HuH-7 (cell line): Measurements from ENCODE around the gene C17orf50.

Experiments
- DNase-seq: peaks from one replicate; pipeline ENCODE4 v3.0.0; 2011; ENCODE audit warnings: low spot score

C17orf50 gene

DNA sequence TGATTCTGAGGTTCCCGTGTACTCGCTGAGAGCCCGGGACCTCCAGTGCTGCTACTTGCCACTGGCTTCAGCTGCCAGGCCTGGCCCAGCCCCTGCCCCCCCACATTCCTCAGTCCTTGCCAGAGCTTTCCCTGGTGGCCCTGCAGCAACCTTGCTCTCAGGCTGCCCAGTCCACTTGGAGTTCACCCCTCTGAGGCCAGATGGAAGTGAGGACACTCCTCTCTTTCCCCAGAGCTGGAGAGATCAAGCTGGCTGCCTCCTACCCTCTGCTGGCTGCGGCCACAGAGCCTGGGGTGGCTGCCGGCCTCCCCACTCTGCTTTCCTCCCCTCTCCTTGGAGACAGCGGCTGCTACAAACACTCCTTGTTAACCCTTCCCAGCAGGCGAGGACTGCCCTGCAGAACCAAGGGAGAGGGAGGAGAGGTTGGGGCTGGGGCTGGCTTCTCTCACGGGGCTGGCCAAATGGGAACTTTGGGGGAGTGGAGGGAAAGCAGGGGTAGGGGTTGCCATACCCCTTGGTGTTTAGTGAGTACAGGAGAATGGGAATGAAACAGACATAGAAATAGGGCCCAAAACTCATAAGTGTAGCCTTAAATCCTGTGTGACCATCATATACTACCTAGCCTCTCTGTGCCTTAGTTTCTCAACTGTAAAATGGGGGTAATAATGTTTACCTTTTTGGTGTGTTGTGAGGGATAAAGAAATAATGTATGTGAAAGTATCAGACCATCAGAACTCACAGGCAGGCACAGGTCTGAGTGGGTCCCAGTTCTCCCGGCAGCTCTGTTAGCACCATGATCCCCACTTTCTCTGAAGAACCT lies 7.5 kb upstream of the C17orf50 start, which contains the start of gene GAS2L2:
Gene GAS2L2, minus strand, starts transcription at position 295 of the 820 bp plus-strand sequence. CDS start 389 bp downstream, outside the sequence.
- no peak for DNase-seq

DNA sequence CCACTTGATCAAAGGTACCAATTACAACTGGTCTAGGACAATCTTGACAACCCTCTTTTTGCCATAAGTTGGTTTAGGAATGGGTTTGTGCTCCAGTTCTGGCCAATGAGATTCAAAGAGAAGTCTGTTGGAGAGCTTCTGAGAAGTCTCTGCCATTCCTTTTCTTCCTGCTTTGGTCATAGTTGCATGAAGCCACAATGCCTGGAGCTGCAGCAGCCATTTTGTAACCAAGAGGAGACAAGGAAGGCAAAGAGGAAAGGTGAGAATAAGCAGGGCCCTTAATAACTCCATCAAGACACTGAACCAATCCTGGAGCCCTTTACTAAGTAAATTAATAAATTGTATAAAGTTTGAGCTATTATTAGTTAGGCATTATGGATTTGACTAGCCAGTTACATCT lies 3.4 kb upstream of the C17orf50 start:
- DNase-seq: no peak

DNA sequence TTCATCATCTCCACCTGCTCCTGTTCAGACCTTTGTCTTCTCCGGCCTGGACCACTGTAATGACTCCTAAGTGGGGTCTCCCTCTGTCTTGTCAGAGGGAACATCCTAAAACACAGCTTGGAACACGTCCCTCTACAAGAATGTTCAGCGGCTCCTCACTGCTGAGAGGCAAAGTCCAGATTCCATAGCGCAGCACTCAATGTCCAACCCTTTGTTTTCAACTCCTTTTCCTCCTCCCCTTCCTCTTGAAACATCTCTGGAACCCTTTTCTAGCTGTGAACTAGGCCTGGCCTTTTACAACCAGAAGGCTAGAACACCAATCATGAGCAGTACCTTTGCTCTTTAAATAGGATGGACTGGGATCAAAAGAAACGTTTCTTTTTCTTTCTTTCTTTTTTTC lies 914 bp downstream of the C17orf50 start:
- no peak for DNase-seq

DNA sequence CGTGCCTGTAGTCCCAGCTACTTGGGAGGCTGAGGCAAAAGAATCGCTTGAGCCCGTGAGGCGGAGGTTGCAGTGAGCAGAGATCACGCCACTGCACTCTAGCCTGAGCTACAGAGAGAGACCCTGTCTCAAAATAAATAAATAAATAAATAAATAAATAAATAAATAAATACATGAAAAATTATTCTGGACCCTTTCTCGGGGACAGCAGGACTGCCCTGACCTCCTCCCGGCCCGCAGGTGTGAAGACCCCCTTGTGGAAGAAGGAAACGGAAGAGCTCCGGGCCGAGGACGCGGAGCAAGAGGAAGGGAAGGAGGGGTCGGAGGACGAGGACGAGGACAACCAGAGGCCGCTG lies 3.1 kb downstream of the C17orf50 start:
- no peak for DNase-seq

DNA sequence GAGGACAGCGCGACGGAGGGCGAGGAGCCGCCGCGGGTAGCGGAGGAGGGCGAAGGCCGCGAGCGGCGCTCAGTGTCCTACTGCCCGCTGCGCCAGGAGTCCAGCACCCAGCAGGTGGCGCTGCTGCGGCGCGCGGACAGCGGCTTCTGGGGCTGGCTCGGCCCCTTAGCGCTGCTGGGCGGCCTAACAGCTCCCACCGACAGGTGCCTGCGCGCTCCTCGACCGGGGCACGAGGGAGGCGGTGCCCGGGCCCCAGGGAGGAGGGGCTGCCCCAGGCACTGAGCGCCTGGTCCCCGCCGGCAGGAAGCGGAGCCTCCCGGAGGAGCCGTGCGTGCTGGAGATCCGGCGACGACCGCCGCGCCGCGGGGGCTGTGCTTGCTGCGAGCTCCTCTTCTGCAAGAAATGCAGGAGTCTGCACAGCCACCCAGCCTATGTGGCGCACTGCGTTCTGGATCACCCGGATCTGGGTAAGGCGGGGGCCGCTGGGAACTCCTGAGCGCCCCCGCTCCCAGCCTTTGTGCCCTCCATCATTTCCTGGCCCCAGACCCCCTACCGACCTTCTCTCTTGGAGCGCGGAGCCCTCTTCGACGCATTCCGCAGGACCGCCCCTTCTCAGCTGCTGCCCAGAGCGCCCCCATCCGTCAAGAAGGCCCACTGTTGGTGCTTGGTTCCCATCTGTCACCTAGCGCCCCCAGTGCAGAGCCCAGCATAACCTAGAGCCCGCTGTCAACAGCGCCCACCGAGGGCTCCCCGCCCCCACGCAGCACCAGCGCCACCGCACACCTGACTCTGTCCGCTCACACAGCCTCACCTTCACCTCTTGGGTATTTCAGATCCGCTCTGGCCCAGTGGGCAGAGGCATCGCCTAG lies 3.7 kb downstream of the C17orf50 start:
- peak; percentile 99 for DNase-seq

DNA sequence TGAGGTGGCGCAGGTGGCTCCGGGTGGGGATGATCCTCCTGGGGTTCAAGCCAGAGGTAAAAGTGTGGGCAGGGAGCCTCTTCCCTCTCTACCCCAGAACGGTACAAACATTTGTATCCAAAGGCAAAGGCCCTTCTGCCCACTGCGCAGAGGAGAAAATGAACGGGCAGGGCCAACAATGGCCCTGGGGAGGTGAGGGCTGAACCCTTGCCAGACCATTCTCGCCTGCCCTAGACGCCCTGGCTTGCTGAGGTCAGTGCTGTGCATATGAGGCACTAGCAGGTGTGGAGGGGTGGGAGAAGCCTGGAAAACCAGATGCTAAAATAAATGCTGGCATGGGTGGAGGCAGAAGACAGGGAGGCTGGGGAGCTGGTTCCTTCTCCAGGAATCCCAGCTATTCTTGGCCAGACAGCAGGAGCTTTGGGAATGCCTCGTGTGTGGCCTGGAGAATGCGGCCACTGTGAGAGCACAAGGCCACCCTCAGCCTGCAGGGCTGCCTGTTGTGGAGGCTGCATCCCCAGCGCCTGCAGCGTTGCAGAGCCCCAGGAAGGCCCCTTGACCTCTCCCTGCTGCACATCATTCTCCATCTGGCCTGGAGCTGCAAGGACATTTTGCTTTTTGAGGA lies 4.5 kb downstream of the C17orf50 start:
- DNase-seq: no peak

DNA sequence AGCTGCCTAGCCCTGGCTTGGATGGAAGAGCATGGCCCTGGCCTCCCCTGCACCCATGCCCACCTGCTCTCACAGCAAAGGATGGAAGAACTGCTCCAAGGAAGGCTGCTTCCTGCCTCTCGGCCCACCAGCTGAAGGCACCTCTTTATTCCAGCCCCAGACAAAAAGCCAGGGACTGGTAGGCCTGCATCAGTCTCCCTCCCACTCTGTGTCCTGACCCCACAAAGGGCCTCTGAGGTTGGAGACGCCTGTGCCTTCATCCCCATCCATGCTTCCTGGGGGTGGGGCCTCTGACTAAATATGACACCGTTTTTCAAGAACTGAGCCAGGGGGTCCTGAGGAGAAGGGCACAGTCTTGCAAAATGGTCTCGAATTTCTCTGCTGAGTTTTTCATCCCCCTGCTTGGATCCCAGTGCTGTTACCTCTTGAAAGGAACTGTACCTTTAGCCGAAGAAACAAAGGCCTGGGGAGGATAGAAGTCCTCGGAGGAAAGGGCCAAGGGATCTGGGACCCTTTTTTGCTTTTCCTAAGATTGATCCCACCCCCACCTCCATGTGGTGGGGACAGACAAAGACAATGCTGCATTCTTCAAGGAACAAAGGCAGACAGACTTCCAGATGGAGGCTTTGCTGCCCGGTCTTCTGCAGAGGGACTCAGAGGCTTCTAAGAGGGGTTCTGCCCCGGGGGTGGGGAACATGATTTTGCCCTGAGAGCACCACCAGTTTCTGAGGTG lies 5.2 kb downstream of the C17orf50 start:
- DNase-seq: no peak

DNA sequence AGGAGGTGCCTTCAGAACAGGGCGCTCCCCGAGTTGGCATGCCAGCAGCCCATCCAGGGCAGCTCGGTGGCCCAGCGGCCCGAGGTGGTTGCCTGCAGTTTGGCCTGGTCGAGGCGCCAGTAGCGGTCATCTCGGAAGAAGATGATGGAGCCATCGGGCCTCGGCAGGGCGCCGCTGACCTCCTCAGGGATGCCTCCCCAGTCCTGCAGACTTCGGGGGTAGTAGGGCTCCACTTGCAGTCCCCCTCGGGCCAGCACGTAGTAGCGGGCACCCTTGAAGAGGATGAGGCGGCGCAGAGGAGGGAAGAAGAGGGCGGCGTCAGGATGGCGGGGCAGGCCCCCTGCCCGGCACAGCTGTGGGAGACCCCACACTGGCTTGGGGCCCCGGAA lies 5.8 kb downstream of the C17orf50 start:
- DNase-seq: no peak

DNA sequence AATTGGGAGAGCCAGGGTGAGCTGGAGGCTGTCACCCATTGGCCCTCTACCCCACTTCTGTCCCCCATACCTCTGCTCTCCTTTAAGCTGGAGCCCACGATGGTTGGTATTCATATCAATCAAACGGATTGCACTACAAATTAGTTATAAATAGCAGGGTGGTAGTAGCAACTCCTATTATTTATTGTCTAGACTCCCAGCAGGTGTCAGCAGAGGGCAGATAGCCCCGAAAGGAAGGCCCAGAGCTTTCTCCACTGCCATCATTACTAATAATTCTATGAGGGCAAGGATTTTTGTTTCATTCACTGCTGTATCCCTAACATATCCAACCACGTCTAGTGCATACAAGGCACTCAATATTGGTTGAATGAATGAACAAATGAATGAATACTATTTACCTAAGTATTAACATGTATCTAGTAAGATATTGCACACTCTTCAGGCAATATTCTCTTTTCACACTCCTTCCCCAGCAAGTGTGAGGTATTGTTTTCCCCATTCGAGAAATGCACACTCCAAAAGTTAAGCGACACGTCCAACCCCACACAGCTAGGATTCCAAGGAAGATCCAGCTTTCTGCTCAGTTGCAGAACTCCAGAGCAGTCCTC lies 6.3 kb downstream of the C17orf50 start:
- DNase-seq: peak; percentile 88

DNA sequence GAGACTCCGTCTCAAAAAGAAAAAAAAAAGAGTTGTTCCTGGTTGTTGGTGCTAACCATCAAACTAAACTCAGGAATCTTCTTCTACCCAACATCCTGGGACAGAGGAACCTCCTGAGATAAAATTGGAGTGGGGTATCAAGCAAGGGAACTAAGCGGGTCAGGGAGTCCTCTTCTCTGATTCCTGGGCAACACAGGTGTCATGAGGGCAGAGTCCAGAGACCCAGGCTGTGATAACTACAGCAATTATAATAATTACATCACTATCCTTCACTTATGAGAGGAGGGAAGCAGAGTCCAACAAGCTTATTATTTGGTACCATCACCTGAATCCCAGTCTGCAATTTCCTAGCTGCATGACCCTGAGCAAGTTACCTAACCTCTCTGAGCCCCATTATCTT lies 8.1 kb downstream of the C17orf50 start:
- no peak for DNase-seq

DNA sequence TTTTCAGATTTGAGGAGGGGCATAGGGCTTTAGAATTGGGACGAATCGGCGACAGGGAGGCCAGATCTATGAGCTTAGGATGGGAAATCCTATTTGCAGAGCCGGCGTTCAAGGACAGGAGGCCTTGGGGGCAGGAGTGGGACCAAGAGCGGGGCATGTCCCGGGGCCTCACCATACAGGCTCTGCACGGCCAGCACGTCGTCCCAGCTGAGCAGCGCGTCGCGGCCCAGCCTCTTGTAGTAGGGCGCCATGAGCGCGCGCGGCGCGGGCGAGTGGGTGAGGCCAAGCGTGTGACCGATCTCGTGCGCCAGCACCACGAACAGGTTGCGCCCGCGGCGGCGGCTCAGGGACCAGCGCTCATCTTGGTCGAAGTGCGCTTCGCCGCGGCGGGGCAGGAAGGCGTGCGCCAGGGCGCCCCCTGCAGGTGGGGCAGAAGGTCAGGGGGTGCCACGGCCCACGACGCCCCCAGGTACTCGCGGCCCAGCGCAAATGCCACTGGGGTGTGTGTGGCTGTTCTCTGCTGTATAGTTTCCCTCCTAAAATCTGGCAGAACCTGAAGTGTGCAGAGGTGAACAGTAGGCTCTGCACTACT lies 9.3 kb downstream of the C17orf50 start:
- DNase-seq: no peak

DNA sequence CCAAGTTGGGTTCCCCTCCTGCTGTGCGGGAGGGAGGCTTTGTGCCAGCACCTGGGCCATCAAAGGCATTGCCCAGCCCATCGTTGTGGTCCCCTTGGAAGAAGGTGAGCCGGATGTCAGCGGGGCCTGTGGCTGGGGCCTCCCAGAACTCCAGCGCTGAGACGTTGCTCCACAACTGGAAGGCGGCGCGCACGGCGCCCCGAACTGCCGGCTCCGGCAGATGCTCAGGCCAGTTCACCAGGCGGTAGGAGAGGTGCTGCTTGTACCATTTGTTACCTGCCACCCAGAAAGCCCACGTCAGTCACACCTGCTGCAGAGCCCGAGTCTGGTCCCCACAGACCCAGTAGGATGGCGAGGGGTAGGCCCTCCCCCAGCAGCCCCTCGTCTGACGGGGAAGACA lies 12.4 kb downstream of the C17orf50 start:
- DNase-seq: no peak

DNA sequence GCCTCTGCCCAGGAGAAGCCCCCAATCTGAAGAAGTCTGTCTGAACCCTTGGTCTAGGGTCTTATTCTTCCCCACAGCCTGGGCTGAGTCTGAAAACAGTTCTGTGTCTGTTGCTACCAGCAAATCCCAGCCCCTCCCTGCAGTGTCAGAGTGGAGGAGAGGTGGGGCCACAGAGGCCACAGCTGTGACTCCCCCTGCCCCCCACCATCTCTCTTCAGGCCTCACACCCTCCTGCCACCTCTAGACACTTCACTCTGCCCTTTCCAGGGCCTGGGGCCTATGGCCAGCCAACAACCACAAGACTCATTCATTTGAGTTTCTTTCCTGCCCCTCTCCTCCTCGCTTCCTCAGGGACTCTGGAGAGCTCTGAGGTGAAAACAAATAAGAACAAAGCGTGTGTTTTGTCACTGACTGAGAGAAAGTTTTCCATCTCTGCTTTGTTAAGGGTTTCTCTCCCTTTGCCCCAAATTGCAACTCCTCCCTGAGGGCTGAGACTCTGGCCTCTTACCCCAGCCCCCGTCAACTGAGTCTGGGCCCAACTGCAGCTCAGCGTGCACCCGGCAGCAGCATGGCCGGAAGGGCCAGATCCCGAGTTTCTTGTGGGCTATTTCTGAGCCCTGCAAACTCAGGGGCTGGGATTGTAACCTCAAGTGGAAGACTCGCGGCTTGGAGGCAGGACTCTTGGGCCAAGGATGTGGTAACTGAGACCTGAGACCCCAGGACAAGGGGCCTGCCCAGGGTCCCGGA lies 13.2 kb downstream of the C17orf50 start:
- DNase-seq: no peak

DNA sequence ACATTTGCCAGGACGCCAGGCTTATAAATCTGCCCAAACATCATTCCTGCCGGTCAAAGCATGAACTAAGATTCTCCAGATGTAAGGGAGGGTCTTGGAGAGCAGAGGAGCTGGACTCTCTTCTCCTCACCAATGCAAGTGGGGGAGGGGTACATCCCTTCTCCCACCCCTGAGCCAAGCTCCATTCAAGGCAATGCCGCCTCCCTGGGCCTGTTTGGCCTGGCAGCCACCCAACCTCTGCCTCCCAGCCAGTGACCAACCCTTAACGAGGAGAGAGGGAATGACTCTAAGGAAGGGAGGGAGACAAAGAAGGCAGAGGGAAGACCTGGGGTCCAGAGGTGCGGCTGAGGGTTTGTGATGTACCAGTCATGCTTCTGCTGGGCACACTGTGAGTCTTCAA lies 13.8 kb downstream of the C17orf50 start:
- DNase-seq: no peak

DNA sequence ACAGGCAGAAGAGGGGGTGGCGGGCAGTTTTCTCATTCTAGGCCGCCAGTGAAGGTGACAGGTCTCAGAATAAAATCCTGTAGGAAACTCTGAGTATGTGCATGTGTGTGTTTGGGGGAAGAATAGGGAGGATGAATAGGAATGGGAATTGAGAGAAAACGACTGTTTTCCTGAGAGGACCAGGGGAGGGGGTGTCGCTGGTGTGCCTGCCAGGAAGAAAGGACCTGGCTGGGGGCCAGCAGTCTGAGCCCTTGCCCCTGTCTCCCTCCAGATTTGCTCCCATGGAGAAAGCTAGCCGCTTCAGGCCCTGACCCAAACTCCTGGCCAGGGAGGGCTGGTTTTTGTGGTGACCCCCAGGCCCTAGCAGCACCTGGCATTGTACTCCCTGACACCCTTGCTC lies 14.4 kb downstream of the C17orf50 start:
- DNase-seq: no peak

DNA sequence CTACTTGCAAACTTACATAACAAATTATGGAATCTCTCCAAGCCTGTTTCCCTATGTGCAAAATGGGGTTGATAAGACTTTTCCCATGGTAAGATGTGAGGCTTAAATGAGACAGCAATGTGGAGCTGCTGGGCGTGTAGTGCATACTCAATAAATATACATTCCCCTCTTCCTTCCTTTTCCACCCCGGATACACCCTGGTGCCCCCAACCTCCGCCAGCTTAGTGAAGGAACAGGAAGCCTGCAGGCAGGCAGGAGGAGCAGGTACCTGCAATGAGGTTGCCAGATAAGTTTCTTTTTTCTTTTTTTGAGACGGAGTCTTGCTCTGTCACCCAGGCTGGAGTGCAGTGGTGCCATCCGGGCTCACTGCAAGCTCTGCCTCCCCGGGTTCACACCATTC lies 14.9 kb downstream of the C17orf50 start:
- no peak for DNase-seq

DNA sequence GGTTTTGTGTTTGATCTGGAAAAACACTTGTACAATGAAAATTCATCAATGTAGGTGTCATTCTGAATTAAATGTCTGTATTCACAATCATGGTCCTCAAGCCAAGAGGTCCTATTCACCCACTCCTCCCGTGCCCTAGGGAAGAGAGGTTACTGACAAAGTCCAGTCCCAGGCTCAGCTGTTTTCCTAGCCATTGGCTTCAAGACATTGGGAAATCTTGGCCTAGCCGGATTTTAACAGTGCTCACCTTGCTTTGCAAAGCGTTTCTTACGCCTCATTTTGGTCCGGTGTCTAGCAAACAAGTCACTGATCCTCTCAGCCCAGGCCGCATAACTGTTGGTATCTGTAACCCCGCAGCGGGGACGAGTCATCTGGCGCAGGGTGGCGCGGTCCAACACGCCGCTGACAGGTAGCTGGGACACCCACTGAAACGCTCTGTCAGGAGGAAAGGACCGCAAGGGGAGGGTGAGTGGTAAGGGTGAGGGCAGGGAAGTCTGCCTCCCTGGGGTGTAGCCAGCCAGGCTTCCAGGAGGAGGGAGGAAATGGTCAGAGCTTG lies 18.0 kb downstream of the C17orf50 start:
- no peak for DNase-seq

DNA sequence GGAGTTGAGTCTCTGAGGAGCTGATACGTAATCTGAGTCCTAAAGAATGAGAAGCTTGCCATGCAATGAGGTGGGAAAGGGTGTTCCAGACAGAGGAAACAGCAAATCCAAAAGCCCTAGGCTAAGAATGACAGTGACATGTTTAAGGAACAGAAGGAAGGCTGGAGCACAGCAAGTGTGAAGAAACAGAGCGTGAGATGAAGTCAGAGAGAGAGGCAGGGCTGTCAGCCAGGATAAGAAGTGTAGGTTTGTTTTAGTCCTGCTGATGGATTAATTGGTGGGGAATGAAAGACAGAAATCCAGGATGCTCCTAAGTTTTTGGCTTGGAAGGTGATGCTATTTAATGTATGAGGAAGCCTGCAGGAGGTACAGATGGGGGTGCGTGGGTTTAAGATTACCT lies 20.3 kb downstream of the C17orf50 start:
- DNase-seq: no peak

DNA sequence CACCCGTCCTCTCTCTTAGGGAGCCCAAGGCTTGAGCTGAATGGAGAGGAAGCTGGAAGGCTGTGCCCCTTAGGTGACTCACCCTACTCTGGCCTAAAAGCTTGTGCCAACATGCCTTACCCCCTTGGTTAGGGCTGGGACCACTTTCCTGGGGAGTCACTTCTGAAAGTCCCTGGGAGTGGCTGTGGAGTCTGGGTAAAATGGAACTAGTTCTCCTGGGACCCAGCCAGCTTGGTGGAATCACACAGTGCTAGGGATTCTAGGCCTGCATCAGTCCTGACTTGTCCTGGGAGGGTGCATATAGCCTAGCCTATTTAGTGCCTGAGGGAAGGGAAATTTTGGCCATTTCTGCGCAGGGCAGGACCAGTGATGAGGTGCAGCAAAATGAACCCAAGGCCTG lies 24.2 kb downstream of the C17orf50 start:
- DNase-seq: no peak

DNA sequence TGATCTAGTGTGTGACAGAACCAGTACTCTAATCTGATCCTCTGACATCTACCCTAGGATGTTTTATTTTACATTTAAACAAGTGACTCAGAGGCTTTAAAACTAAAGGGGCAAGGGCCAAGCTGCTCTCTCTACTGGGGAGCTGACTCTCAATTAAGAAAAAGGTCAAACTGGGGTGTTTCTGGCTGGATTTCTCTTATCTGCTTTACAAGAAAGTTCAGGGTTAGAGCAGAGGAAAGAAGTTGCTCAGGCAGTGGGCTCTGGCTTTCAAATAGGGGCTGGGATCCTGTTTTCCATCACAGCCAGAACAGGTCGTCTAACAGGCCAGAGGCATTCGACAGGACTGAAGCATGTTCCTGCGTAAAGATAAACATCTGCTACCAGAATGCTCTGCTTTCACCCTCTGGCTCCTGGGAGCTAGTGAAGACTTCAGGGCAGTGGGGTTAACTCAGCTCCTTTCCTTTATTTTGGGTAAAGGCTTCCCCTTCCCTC lies 26.3 kb downstream of the C17orf50 start:
- DNase-seq: no peak
